NCI-H345 treated with DMSO at 0.1 percent for 48 hours (cell line): ENCODE measurements around the gene WASHC2C.
"Not testable (repeated sequence)": the region's sequence is repeated elsewhere in the genome, so short reads cannot be mapped to it uniquely, and the experiment has no call there.

Source experiments
- DNase-seq: peaks from one replicate; lab custom pipeline; 2025; ENCODE audit not compliant: unreplicated experiment; lab: John Stamatoyannopoulos, UW

Gene WASHC2C

GRCh38 chr10:45768334-45768733, 41.3 kb downstream of the WASHC2C start:
- DNase-seq: not testable (repeated sequence)

GRCh38 chr10:45771757-45772461, 44.8 kb downstream of the WASHC2C start:
- not testable (repeated sequence) for DNase-seq

- not testable (repeated sequence) for DNase-seq
Measured at GRCh38 chr10:45786217-45786616, 59.2 kb downstream of the WASHC2C start.

GRCh38 chr10:45787212-45787741, 60.2 kb downstream of the WASHC2C start:
- not testable (repeated sequence) for DNase-seq

GRCh38 chr10:45789991-45790390, 62.9 kb downstream of the WASHC2C start:
- not testable (repeated sequence) for DNase-seq

- DNase-seq: not testable (repeated sequence)
Measured at GRCh38 chr10:45790694-45791426, 63.8 kb downstream of the WASHC2C start.

- DNase-seq: not testable (repeated sequence)
Measured at GRCh38 chr10:45794761-45795160, 67.7 kb downstream of the WASHC2C start.

- not testable (repeated sequence) for DNase-seq
Measured at GRCh38 chr10:45803060-45804010, 76.3 kb downstream of the WASHC2C start.

GRCh38 chr10:45804996-45805395, 77.9 kb downstream of the WASHC2C start:
- not testable (repeated sequence) for DNase-seq

GRCh38 chr10:45809837-45810236, 82.8 kb downstream of the WASHC2C start:
- DNase-seq: no peak

- DNase-seq: no peak
Measured at GRCh38 chr10:45811075-45811474, 84.0 kb downstream of the WASHC2C start.

- DNase-seq: not testable (repeated sequence)
Measured at GRCh38 chr10:45812959-45813358, 85.9 kb downstream of the WASHC2C start.

- not testable (repeated sequence) for DNase-seq
Measured at GRCh38 chr10:45814146-45814545, 87.1 kb downstream of the WASHC2C start.

GRCh38 chr10:45817130-45817859, 90.2 kb downstream of the WASHC2C start:
- DNase-seq: no peak

- DNase-seq: no peak
Measured at GRCh38 chr10:45817912-45818311, 90.8 kb downstream of the WASHC2C start.

GRCh38 chr10:45819552-45819951, 92.5 kb downstream of the WASHC2C start:
- no peak for DNase-seq

GRCh38 chr10:45820107-45820830, 93.2 kb downstream of the WASHC2C start:
- not testable (repeated sequence) for DNase-seq

- not testable (repeated sequence) for DNase-seq
Measured at GRCh38 chr10:45822918-45823317, 95.9 kb downstream of the WASHC2C start.
